Body of pancreas (tissue), 4 donors: ENCODE results near the gene PACRG. TPM values are rescaled to one million over a fixed set of nuclear protein-coding genes. Genes with fewer than 3 reads are reported as not detected.

Source experiments
- ATAC-seq: fragments of 150-250 bp; one replicate; pipeline ENCODE4 v1.9.1; 2016
- DNase-seq, 4 donors: peaks; one replicate each; pipeline ENCODE4 v3.0.0-alpha.2; 2019
- H3K27ac ChIP-seq, 4 donors: fragments of 200-600 bp; sonication (generic); 1 replicate in 3 of 4; 2 replicates in 1 of 4; pipeline versions ENCODE4 v1.5.1 to v1.6.1; 2016 to 2019; ENCODE audit warnings: mild to moderate bottlenecking in 1 of 4, mixed read lengths in 1 of 4, moderate library complexity in 1 of 4
- H3K27me3 ChIP-seq, 2 donors: fragments of 200-600 bp; sonication (generic); one replicate each; pipeline ENCODE4 v1.6.0; 2016; ENCODE audit warnings: mild to moderate bottlenecking in 1 of 2
- H3K36me3 ChIP-seq, 2 donors: fragments of 200-600 bp; sonication (generic); replicated peaks in 1 of 2; 2 replicates each; pipeline ENCODE4 v1.5.1; 2016; ENCODE audit warnings: low read depth in 2 of 2; ENCODE audit not compliant: insufficient read depth in 1 of 2
- H3K4me1 ChIP-seq: fragments of 200-600 bp; sonication (generic); one replicate; pipeline ENCODE4 v1.6.0; 2016
- H3K4me3 ChIP-seq, 2 donors: fragments of 200-600 bp; sonication (generic); 1 replicate in 1 of 2; 2 replicates in 1 of 2; pipeline ENCODE4 v1.5.1; 2016 to 2019
- H3K9me3 ChIP-seq, 3 donors: fragments of 200-600 bp; sonication (generic); 1 replicate in 2 of 3; 2 replicates in 1 of 3; pipeline ENCODE4 v1.5.1; 2016
- POLR2A ChIP-seq, 3 donors: fragments of 450-650 bp; IDR thresholded peaks; one replicate each; pipeline ENCODE4 v1.6.1; 2016; ENCODE audit warnings: antibody characterized with exemption in 3 of 3, mild to moderate bottlenecking in 2 of 3
- WGBS, 2 donors: methylation state at CpG; one replicate each; pipeline ENCODE4 v1.1.5; 2017; 5-methylcytosine and 5-hydroxymethylcytosine counted together
- intact Hi-C: fragments of 100-400 bp; cut with DNase I; formaldehyde crosslinking; loops from one replicate; pipeline ENCODE4 v1.15.1; 2023
- total RNA-seq, 2 donors: library from RNA; depleted of rRNA; stranded (reverse); fragments of >200 nt; gene quantifications; one replicate each; pipeline ENCODE4 v1.1.0, GENCODE V29; 2016
- TF ChIP-seq, protein P1 (sequence below), 7 experiments: fragments of 450-650 bp in 4 of 7; fragments of 200-600 bp in 3 of 7; sonication (generic) in 3 of 7; IDR thresholded peaks; one replicate each; pipeline ENCODE4 v1.5.1; 2016 to 2019; ENCODE audit warnings: antibody characterized with exemption in 7 of 7

PACRG gene
- total RNA-seq, 2 donors from 2014 or later = 7.8 to 10.9 TPM

DNA sequence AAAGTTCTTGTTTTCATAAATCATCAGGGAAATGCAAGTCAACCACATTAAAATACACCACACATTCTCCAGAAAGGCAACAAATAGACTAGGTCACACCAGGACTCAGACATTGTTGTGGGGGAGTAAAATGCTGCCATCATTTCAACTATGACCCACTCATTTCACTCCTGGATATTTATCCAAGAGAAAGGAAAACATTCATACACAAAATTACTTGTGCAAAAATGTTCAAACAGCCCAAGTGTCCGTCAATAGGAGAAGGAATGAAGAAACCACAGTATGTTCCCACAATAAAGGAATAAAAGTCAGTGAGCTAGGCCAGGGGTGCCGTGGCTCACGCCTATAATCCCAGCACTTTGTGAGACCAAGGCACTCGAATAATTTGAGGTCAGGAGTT lies 605.3 kb downstream of the PACRG start:
- ATAC-seq (no peak), DNase-seq (no peak)
- H3K4me3 ChIP-seq = no peak overlapping the region
- no peaks in the 10 kb centered on the region for H3K9me3 ChIP-seq
- H3K36me3 ChIP-seq = no peaks in the 10 kb centered on the region
- H3K27me3 ChIP-seq = no peaks in the 10 kb centered on the region
- no peak overlapping the region for H3K27ac ChIP-seq
- WGBS, 2 donors = 49 to 57% methylated on average over 4 of the region's 4 CpGs
- no peak for TF ChIP-seq POLR2A (IDR thresholded peaks at IDR 0.05)
- TF ChIP-seq, protein P1, sequence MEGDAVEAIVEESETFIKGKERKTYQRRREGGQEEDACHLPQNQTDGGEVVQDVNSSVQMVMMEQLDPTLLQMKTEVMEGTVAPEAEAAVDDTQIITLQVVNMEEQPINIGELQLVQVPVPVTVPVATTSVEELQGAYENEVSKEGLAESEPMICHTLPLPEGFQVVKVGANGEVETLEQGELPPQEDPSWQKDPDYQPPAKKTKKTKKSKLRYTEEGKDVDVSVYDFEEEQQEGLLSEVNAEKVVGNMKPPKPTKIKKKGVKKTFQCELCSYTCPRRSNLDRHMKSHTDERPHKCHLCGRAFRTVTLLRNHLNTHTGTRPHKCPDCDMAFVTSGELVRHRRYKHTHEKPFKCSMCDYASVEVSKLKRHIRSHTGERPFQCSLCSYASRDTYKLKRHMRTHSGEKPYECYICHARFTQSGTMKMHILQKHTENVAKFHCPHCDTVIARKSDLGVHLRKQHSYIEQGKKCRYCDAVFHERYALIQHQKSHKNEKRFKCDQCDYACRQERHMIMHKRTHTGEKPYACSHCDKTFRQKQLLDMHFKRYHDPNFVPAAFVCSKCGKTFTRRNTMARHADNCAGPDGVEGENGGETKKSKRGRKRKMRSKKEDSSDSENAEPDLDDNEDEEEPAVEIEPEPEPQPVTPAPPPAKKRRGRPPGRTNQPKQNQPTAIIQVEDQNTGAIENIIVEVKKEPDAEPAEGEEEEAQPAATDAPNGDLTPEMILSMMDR (IDR thresholded peaks at IDR 0.05) = no peak
- no peaks in the 10 kb centered on the region for H3K4me1 ChIP-seq
- intact Hi-C loops = no loop called here

- ATAC-seq = peak; percentile 26
- H3K36me3 ChIP-seq = no peaks in the 10 kb centered on the region
- H3K27ac ChIP-seq = no peak overlapping the region
- no peak for TF ChIP-seq POLR2A (IDR thresholded peaks at IDR 0.05)
- TF ChIP-seq, protein P1 (IDR thresholded peaks at IDR 0.05) = no peak
- intact Hi-C loops = no loop called here
- peak in 1 of 4 donors; percentile 26 for DNase-seq
- 68 to 79% methylated on average over 21 to 26 of the region's 26 CpGs for WGBS, 2 donors
- H3K4me1 ChIP-seq = no peaks in the 10 kb centered on the region
- no peaks in the 10 kb centered on the region for H3K27me3 ChIP-seq
- no peaks in the 10 kb centered on the region for H3K9me3 ChIP-seq
- H3K4me3 ChIP-seq = no peak overlapping the region
Observed at GRCh38 chr6:163333701-163334663, 606.2 kb downstream of the PACRG start.

DNA sequence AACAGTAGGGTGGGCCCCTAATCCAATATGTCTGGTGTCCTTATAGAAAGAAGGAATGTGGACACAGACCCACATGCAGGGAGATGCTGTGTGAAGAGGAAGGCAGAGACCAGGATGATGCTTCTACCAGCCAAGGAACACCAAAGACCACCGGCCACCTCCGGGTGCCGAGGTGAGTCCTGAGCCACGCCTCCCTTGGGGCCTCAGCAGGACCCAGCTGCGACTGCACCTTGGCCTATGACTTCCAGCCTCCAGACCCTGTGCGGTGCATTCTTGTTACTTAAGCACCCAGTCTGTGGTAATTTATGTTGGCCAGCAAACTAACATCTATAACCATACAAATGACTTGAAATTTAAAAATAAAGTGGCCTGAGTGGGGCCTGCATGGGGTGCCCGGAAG lies 607.3 kb downstream of the PACRG start:
- Histone ChIP-seq H3K4me3 (no peak overlapping the region), H3K36me3 (no peaks in the 10 kb centered on the region), H3K4me1 (no peaks in the 10 kb centered on the region), H3K27ac (peak overlapping the region in 1 of 4 donors; percentile 38), H3K27me3 (no peaks in the 10 kb centered on the region), H3K9me3 (no peaks in the 10 kb centered on the region)
- TF ChIP-seq, protein P1 (IDR thresholded peaks at IDR 0.05) = no peak
- no peak for TF ChIP-seq POLR2A (IDR thresholded peaks at IDR 0.05)
- intact Hi-C loops = no loop called here
- ATAC-seq (no peak), DNase-seq (no peak)
- 80 to 95% methylated on average over 5 to 7 of the region's 7 CpGs for WGBS, 2 donors

DNA sequence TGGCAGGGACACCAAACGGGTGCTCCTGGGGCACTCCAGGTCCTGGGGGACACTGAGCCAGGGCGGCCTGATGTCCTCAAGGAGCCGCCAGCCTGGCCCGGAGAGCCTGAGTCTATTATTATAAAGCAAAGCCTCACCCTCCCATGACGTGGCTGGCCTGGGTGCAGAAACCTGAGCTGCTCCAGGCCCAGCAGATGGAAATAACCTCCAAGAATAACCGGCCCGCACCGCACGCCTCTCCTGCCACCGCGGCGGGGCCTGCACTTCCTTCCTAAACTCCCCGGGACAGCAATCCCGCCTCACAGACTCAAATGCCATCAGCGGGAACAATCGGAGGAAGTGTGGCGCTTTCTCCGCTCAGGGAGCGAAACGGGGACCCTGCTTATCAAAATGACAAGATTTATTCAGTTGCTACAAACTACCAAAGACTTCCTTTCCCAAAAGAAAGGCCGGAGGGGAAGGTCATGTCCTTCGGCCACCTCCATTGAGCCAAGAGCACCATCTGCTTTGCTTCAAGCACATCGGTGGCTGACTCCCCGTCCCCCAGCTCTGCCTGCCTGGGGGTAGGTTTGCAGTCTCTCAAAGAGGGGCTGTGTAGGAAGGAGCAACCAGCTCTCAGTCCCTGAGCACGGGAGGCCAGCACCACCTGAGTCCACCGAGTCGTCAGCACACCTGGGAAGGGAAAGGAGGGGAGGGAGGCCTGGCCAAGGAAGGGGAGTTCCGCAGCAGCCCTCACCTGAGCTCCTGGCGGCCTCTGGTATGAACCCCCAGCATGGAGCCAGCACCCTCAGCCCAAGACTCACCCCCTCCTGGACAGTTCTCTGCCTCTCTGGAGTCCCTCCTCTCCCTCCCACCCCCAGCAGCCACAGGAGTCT lies 608.1 kb downstream of the PACRG start:
- DNase-seq (peak in 2 of 4 donors; percentile 20 to 21), ATAC-seq (peak; percentile 56)
- H3K4me1 ChIP-seq = no peaks in the 10 kb centered on the region
- H3K27me3 ChIP-seq = no peaks in the 10 kb centered on the region
- WGBS, 2 donors = 60 to 78% methylated on average over 22 to 29 of the region's 29 CpGs
- H3K27ac ChIP-seq = peak overlapping the region in 1 of 4 donors; percentile 38
- no peaks in the 10 kb centered on the region for H3K36me3 ChIP-seq
- intact Hi-C loops = no loop called here
- no peak overlapping the region for H3K4me3 ChIP-seq
- H3K9me3 ChIP-seq = no peaks in the 10 kb centered on the region
- TF ChIP-seq POLR2A (IDR thresholded peaks at IDR 0.05) = no peak
- TF ChIP-seq, protein P1 (IDR thresholded peaks at IDR 0.05) = no peak
